Loucy (cell line): ENCODE measurements around the gene CRYBB3.

Experiments
- EZH2phosphoT487 ChIP-seq: fragments of 200-600 bp; IDR thresholded peaks from 2 replicates; pipeline ENCODE4 v1.6.1; 2018; ENCODE audit warnings: antibody characterized with exemption, mild to moderate bottlenecking, moderate library complexity, borderline replicate concordance
- TF ChIP-seq, protein P1 (sequence below): fragments of 200-600 bp; sonication (generic); conservative IDR thresholded peaks from 2 replicates; pipeline ENCODE4 v1.5.1; 2014; ENCODE audit warnings: mild to moderate bottlenecking, antibody characterized with exemption, low read length

DNA sequence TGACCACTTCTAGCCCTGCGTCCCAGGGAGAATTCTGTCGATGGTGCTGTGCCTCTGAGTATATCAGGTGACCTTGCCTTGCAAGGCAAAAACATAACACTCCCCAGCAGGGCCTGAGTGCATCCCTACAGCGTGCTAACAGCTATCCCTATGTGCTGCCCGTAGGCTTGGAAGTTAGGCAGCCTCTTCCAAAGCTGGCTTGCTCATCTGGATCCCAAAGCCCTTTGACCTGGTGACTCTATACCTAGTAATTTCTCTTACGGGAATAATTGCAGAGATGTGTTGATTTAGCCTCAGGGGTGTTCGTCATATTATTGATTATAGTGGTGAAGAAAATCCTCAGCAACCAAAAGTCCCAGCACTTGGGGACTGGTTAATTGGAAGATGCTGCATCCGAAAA is 32.6 kb upstream of the CRYBB3 start:
- TF ChIP-seq, protein P1, sequence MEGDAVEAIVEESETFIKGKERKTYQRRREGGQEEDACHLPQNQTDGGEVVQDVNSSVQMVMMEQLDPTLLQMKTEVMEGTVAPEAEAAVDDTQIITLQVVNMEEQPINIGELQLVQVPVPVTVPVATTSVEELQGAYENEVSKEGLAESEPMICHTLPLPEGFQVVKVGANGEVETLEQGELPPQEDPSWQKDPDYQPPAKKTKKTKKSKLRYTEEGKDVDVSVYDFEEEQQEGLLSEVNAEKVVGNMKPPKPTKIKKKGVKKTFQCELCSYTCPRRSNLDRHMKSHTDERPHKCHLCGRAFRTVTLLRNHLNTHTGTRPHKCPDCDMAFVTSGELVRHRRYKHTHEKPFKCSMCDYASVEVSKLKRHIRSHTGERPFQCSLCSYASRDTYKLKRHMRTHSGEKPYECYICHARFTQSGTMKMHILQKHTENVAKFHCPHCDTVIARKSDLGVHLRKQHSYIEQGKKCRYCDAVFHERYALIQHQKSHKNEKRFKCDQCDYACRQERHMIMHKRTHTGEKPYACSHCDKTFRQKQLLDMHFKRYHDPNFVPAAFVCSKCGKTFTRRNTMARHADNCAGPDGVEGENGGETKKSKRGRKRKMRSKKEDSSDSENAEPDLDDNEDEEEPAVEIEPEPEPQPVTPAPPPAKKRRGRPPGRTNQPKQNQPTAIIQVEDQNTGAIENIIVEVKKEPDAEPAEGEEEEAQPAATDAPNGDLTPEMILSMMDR = no peak
- TF ChIP-seq EZH2phosphoT487 = no peak
